Measurements from ENCODE around the gene DCUN1D2. TPM values are rescaled to one million over a fixed set of nuclear protein-coding genes. Genes with fewer than 3 reads are reported as not detected.

DCUN1D2 gene
- polyA plus RNA-seq, 3 donors: 3.1 to 16.7 (median 6.1) TPM

DNA sequence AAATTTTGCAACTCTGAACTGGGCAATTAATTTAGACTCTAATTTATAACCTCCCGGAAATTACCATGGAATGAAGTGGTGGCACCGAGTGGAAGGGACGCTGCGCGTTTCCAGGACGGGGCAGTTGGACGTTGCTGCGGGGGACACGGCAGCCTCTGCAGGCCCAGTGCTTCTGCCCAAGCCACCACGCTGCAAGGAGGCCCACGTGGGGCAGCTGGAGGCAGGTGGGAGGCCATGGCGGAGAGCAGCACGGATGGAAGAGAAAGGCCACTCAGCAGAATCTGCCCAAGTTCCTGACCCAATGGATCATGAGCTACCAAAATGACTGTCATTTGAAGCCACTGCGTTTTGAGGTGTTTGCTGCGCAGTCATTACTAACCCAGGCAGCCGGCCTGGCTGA lies 26.0 kb downstream of the DCUN1D2 start:
- no peak overlapping the region for H2AFZ ChIP-seq (ENCODE audit: insufficient read depth, low read depth, low read length, poor library complexity, severe bottlenecking)
- no peaks in the 10 kb centered on the region for H3K27me3 ChIP-seq (ENCODE audit: control insufficient read depth in 2 of 2, insufficient read depth in 2 of 2, low read length in 2 of 2)
- WGBS (ENCODE audit: insufficient coverage): 96% methylated on average over 16 of the region's 16 CpGs
- H3K4me3 Mint-ChIP-seq: no peak overlapping the region
- H4K20me1 ChIP-seq (ENCODE audit: insufficient read depth, low read length): peaks cover 6% of the 10 kb centered on the region
- H3K36me3 ChIP-seq (replicated peaks in 1 of 2; ENCODE audit: control insufficient read depth in 1 of 2, insufficient read depth in 2 of 2, low read length in 2 of 2): peaks cover 37 to 73% of the 10 kb centered on the region in 2 donors
- no peak overlapping the region for H3K4me2 ChIP-seq (replicated peaks; ENCODE audit: extremely low read depth, low read length, poor library complexity, severe bottlenecking)
- H3K27ac ChIP-seq (ENCODE audit: low read depth in 1 of 2, low read length in 2 of 2): no peak overlapping the region
- no peak overlapping the region for H3K4me3 ChIP-seq (replicated peaks in 1 of 3; ENCODE audit: low read depth in 2 of 3, low read length in 3 of 3)
- no peak for TF ChIP-seq CTCF (IDR thresholded peaks at IDR 0.05)
- peaks cover 42 to 75% of the 10 kb centered on the region in 2 donors for H3K36me3 Mint-ChIP-seq
- intact Hi-C loops (cut with micrococcal nuclease): no loop called here
- H3K4me1 Mint-ChIP-seq: peaks cover 2% of the 10 kb centered on the region
- no peak for DNase-seq
- H3K27me3 Mint-ChIP-seq (ENCODE audit: low read depth in 3 of 3): peaks cover 0 to 2% (median 0%) of the 10 kb centered on the region in 3 donors
- no peaks in the 10 kb centered on the region for H3K79me2 ChIP-seq (ENCODE audit: insufficient read depth, low read length)
- H3K9me3 ChIP-seq (replicated peaks in 1 of 2; ENCODE audit: control insufficient read depth in 1 of 2, insufficient read depth in 1 of 2, low read length in 2 of 2): no peaks in the 10 kb centered on the region
- no peak overlapping the region for H3K9ac ChIP-seq (ENCODE audit: insufficient read depth, low read length, poor library complexity, severe bottlenecking)
- peak overlapping the region in 1 of 7 donors; percentile 57 for H3K27ac Mint-ChIP-seq
- no peaks in the 10 kb centered on the region for H3K9me3 Mint-ChIP-seq
- no peaks in the 10 kb centered on the region for H3K4me1 ChIP-seq (ENCODE audit: control insufficient read depth in 1 of 2, insufficient read depth in 2 of 2, low read length in 2 of 2)

- WGBS (ENCODE audit: insufficient coverage): 96% methylated on average over 5 of the region's 12 CpGs
- Histone ChIP-seq H3K4me1 (ENCODE audit: control insufficient read depth in 1 of 2, insufficient read depth in 2 of 2, low read length in 2 of 2) (no peaks in the 10 kb centered on the region), H3K79me2 (ENCODE audit: insufficient read depth, low read length) (no peaks in the 10 kb centered on the region), H3K9ac (ENCODE audit: insufficient read depth, low read length, poor library complexity, severe bottlenecking) (no peak overlapping the region), H3K4me3 (replicated peaks in 1 of 3; ENCODE audit: low read depth in 2 of 3, low read length in 3 of 3) (no peak overlapping the region), H3K27ac (ENCODE audit: low read depth in 1 of 2, low read length in 2 of 2) (no peak overlapping the region), H4K20me1 (ENCODE audit: insufficient read depth, low read length) (no peaks in the 10 kb centered on the region), H3K9me3 (replicated peaks in 1 of 2; ENCODE audit: control insufficient read depth in 1 of 2, insufficient read depth in 1 of 2, low read length in 2 of 2) (no peaks in the 10 kb centered on the region), H3K27me3 (ENCODE audit: control insufficient read depth in 2 of 2, insufficient read depth in 2 of 2, low read length in 2 of 2) (no peaks in the 10 kb centered on the region), H3K36me3 (replicated peaks in 1 of 2; ENCODE audit: control insufficient read depth in 1 of 2, insufficient read depth in 2 of 2, low read length in 2 of 2) (peaks cover 47 to 77% of the 10 kb centered on the region in 2 donors), H3K4me2 (replicated peaks; ENCODE audit: extremely low read depth, low read length, poor library complexity, severe bottlenecking) (no peak overlapping the region), H2AFZ (ENCODE audit: insufficient read depth, low read depth, low read length, poor library complexity, severe bottlenecking) (no peak overlapping the region)
- H3K27ac Mint-ChIP-seq: no peak overlapping the region
- H3K36me3 Mint-ChIP-seq: peaks cover 54 to 72% of the 10 kb centered on the region in 2 donors
- intact Hi-C loops (cut with micrococcal nuclease): no loop called here
- no peak for DNase-seq
- H3K27me3 Mint-ChIP-seq (ENCODE audit: low read depth in 3 of 3): no peaks in the 10 kb centered on the region
- TF ChIP-seq CTCF (IDR thresholded peaks at IDR 0.05): no peak
- H3K4me3 Mint-ChIP-seq: no peak overlapping the region
- no peaks in the 10 kb centered on the region for H3K9me3 Mint-ChIP-seq
- peaks cover 2% of the 10 kb centered on the region for H3K4me1 Mint-ChIP-seq
Measured at GRCh38 chr13:113461022-113461751, 29.3 kb downstream of the DCUN1D2 start.
